ENCODE data around the gene WNT11. TPM values are rescaled to one million over a fixed set of nuclear protein-coding genes. Genes with fewer than 3 reads are reported as not detected.

The WNT11 gene
- total RNA-seq, 2 experiments from 2014 or later, result 0.96 to 2.0 TPM

GRCh38 chr11:76210931-76211851, 4.9 kb upstream of the WNT11 start:
- H3K36me3 Mint-ChIP-seq, result no peaks in the 10 kb centered on the region
- no peaks in the 10 kb centered on the region for H3K9me3 Mint-ChIP-seq (ENCODE audit: low read depth)
- DNase-seq (no peak), ATAC-seq (no peak)
- peaks cover 16% of the 10 kb centered on the region for H3K4me1 Mint-ChIP-seq
- CTCF ChIA-PET, result interaction anchor here (0.9 to 6.9 kb wide), 4 partner anchors 20 to 104 kb away, joined by 3 to 298 read pairs (median 46); no protein-coding TSS in a partner anchor
- peaks cover 55% of the 10 kb centered on the region for H3K27me3 Mint-ChIP-seq
- H3K4me3 Mint-ChIP-seq, result no peak overlapping the region
- H3K27ac Mint-ChIP-seq, result no peak overlapping the region

GRCh38 chr11:76209973-76210930, 4.0 kb upstream of the WNT11 start:
- ATAC-seq (peak; percentile 8), DNase-seq (no peak)
- Mint-ChIP-seq H3K9me3 (ENCODE audit: low read depth) (no peaks in the 10 kb centered on the region), H3K27me3 (peaks cover 64% of the 10 kb centered on the region), H3K27ac (no peak overlapping the region), H3K4me1 (peaks cover 20% of the 10 kb centered on the region), H3K4me3 (no peak overlapping the region), H3K36me3 (no peaks in the 10 kb centered on the region)
- CTCF ChIA-PET, result interaction anchor here (0.9 to 6.9 kb wide), 11 partner anchors 9 to 397 kb away, joined by 3 to 298 read pairs (median 34); no protein-coding TSS in a partner anchor

- Mint-ChIP-seq H3K36me3 (no peaks in the 10 kb centered on the region), H3K4me3 (peak overlapping the region; percentile 28), H3K4me1 (peaks cover 20% of the 10 kb centered on the region), H3K27ac (no peak overlapping the region), H3K27me3 (peaks cover 71% of the 10 kb centered on the region), H3K9me3 (ENCODE audit: low read depth) (no peaks in the 10 kb centered on the region)
- CTCF ChIA-PET, result interaction anchor here (1.0 to 6.9 kb wide), 25 partner anchors 10 to 1616 kb away, joined by 3 to 298 read pairs (median 9); partner anchors contain the start of gene GVQW3
- ATAC-seq (peak; percentile 3), DNase-seq (no peak)
Measured at GRCh38 chr11:76209375-76209972, 3.2 kb upstream of the WNT11 start.

GRCh38 chr11:76208438-76209374, 2.4 kb upstream of the WNT11 start:
- Mint-ChIP-seq H3K9me3 (ENCODE audit: low read depth) (no peaks in the 10 kb centered on the region), H3K4me3 (peak overlapping the region; percentile 73), H3K27me3 (peaks cover 74% of the 10 kb centered on the region), H3K4me1 (peaks cover 17% of the 10 kb centered on the region), H3K36me3 (no peaks in the 10 kb centered on the region), H3K27ac (no peak overlapping the region)
- peak; percentile 82 for DNase-seq
- peak; percentile 68 for ATAC-seq
- CTCF ChIA-PET, result interaction anchor here (0.7 to 6.9 kb wide), 46 partner anchors 9 to 1615 kb away, joined by 3 to 298 read pairs (median 6); partner anchors contain the start of gene GVQW3

GRCh38 chr11:76207642-76208401, 1.5 kb upstream of the WNT11 start:
- CTCF ChIA-PET, result interaction anchor here (0.6 to 6.9 kb wide), 57 partner anchors 9 to 475 kb away, joined by 3 to 298 read pairs (median 5); partner anchors contain the start of gene GVQW3
- Mint-ChIP-seq H3K4me3 (peak overlapping the region; percentile 73), H3K27me3 (peaks cover 68% of the 10 kb centered on the region), H3K27ac (no peak overlapping the region), H3K36me3 (no peaks in the 10 kb centered on the region), H3K9me3 (ENCODE audit: low read depth) (no peaks in the 10 kb centered on the region), H3K4me1 (peaks cover 17% of the 10 kb centered on the region)
- DNase-seq, result peak; percentile 81
- ATAC-seq, result peak; percentile 75

GRCh38 chr11:76206077-76206326, 300 bp downstream of the WNT11 start:
- Mint-ChIP-seq H3K4me3 (peak overlapping the region; percentile 33), H3K27me3 (peaks cover 52% of the 10 kb centered on the region), H3K36me3 (no peaks in the 10 kb centered on the region), H3K4me1 (peaks cover 17% of the 10 kb centered on the region), H3K27ac (no peak overlapping the region), H3K9me3 (ENCODE audit: low read depth) (no peaks in the 10 kb centered on the region)
- DNase-seq (no peak), ATAC-seq (no peak)
- CTCF ChIA-PET, result interaction anchor here (1.6 to 6.9 kb wide), 2 partner anchors 29 to 109 kb away, joined by 7 to 298 read pairs; no protein-coding TSS in a partner anchor

GRCh38 chr11:76205252-76206076, 838 bp downstream of the WNT11 start:
- ATAC-seq, result no peak
- CTCF ChIA-PET, result interaction anchor here (1.2 to 6.9 kb wide), 3 partner anchors 29 to 110 kb away, joined by 3 to 298 read pairs (median 7); no protein-coding TSS in a partner anchor
- Mint-ChIP-seq H3K4me1 (peaks cover 16% of the 10 kb centered on the region), H3K27me3 (peaks cover 49% of the 10 kb centered on the region), H3K4me3 (peak overlapping the region; percentile 33), H3K36me3 (no peaks in the 10 kb centered on the region), H3K9me3 (ENCODE audit: low read depth) (no peaks in the 10 kb centered on the region), H3K27ac (no peak overlapping the region)
- DNase-seq, result no peak

- CTCF ChIA-PET, result interaction anchor here (1.2 to 1.6 kb wide), 2 partner anchors 52 to 115 kb away, joined by 3 to 6 read pairs; no protein-coding TSS in a partner anchor
- H3K27ac Mint-ChIP-seq, result no peak overlapping the region
- H3K4me1 Mint-ChIP-seq, result peaks cover 23% of the 10 kb centered on the region
- H3K9me3 Mint-ChIP-seq (ENCODE audit: low read depth), result no peaks in the 10 kb centered on the region
- no peak overlapping the region for H3K4me3 Mint-ChIP-seq
- peaks cover 45% of the 10 kb centered on the region for H3K27me3 Mint-ChIP-seq
- no peak for ATAC-seq
- H3K36me3 Mint-ChIP-seq, result no peaks in the 10 kb centered on the region
- DNase-seq, result no peak
Measured at GRCh38 chr11:76203937-76204336, 2.4 kb downstream of the WNT11 start.

GRCh38 chr11:76203131-76203925, 3.0 kb downstream of the WNT11 start:
- no peak overlapping the region for H3K27ac Mint-ChIP-seq
- peaks cover 44% of the 10 kb centered on the region for H3K27me3 Mint-ChIP-seq
- DNase-seq, result no peak
- H3K4me3 Mint-ChIP-seq, result no peak overlapping the region
- no peaks in the 10 kb centered on the region for H3K9me3 Mint-ChIP-seq (ENCODE audit: low read depth)
- CTCF ChIA-PET, result interaction anchor here (1.6 kb wide), 1 partner anchor 115 kb away, joined by 6 read pairs; no protein-coding TSS in a partner anchor
- no peak for ATAC-seq
- peaks cover 23% of the 10 kb centered on the region for H3K4me1 Mint-ChIP-seq
- no peaks in the 10 kb centered on the region for H3K36me3 Mint-ChIP-seq

GRCh38 chr11:76201672-76202412, 4.5 kb downstream of the WNT11 start:
- ATAC-seq (no peak), DNase-seq (no peak)
- H3K4me3 Mint-ChIP-seq, result no peak overlapping the region
- peaks cover 14% of the 10 kb centered on the region for H3K4me1 Mint-ChIP-seq
- H3K27me3 Mint-ChIP-seq, result peaks cover 31% of the 10 kb centered on the region
- no peak overlapping the region for H3K27ac Mint-ChIP-seq
- no peaks in the 10 kb centered on the region for H3K36me3 Mint-ChIP-seq
- CTCF ChIA-PET, result no interaction called here
- no peaks in the 10 kb centered on the region for H3K9me3 Mint-ChIP-seq (ENCODE audit: low read depth)

All from activated CD8-positive, alpha-beta memory T cell treated with anti-CD3 and anti-CD28 coated beads, Interleukin-2, amount 10 ng/mL, durations not matched to agents 7 days and 5 days (primary cell).